Measurements from ENCODE around the gene TTC27. TPM values are rescaled to one million over a fixed set of nuclear protein-coding genes. Genes with fewer than 3 reads are reported as not detected.

The TTC27 gene
- 15.3 and 25.5 TPM in 2 replicates for total RNA-seq

DNA sequence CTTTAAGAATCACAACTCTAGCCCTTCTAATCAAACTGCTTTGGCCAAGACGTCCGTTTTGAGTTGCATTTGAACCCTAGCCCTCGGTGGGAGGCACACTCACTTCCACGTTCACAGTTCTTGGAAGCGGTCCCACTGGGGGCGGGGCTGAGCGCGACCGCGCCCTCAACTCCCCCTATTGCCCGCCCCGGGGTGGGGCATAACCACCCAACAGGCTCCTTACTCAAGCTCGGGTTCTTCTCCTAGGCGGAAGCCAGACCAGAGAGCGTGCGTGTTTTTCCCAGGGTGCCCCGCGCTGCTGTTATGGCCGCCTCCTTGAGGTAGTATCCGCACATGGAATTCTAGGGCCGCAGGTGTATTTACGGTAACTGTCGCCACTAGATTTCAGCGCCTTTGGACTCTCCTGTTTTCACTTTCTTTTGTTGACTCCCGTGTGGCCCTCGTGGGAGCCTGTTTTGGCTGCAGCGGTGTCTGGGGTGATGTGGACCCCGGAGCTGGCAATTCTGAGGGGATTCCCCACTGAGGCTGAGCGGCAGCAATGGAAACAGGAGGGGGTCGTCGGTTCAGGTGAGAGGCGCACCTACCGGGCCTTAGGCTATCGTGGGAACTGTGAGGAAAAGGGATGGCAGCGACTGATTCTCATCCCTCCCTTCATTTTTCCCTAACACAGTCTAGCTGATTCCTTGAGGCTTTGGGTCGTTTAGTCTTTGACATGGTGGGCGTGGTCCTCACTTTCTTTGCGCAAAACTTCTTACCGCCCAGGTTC lies at the start of gene TTC27:
Gene TTC27 (plus strand): TSS at position 237 of the 766 bp plus-strand sequence. CDS start 243 bp downstream, at position 480.

Small RNA genes lying within 50 kb of the gene (small RNA-seq; reads per million reads assigned to genes)
- gene MIR4765 = not detected

Measured in placental epithelial cell (primary cell).